ENCODE measurements around the gene SCAPER.

Gene SCAPER

DNA sequence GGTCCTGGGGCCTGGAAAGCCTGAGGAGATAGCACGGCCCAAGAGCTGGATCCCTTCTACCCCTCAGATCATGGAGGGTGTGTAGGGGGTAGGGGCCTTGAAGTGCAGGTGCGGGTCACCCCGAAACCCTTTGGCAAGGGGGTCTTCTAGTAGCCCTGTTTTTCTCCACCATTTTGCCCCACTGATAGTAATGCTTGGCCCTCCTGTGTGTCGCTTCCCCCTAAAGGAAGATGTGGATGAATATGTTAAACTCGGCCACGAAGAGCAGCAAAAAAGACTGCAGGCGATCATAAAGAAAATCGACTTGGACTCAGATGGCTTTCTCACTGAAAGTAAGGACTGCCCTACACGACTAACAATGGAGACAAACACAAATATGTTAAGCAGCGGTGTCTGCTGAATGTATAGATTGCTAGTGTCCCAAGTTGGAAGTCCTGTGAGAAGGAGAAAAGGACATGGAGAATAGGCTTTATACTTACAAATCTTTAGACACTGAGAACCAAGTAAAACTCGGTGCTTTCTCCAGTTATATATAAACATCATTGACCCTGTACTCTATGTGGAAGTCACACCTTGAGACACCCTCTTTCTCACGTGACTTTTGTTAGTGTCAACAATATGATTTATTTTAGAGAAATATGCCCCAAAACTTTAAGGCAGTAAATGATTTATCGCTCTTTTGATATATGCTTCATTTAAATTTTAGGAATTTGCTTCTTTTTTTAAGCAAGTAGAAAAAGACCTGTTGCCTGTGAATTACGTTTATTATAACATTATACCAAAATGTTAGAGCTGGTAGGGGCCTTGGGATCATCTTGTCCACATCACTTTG, 27.2 kb upstream of the SCAPER start:
- ChIA-PET POLR2A (interaction anchor here (0.9 to 3.5 kb wide), 7 partner anchors 16 to 47 kb away, joined by 3 to 39 read pairs (median 7); partner anchors contain the start of gene SCAPER), CTCF (no interaction called here)
- no peak for TF ChIP-seq CTBP1 (IDR thresholded peaks at IDR 0.05; ENCODE audit: borderline replicate concordance)
- no peak for TF ChIP-seq ZNF384 (IDR thresholded peaks at IDR 0.05)
- TF ChIP-seq L3MBTL2 (conservative IDR thresholded peaks at IDR 0.05): no peak
- TF ChIP-seq HDGF (IDR thresholded peaks at IDR 0.05; ENCODE audit: borderline replicate concordance): no peak
- TF ChIP-seq ARNT (IDR thresholded peaks at IDR 0.05): no peak
- TF ChIP-seq SUZ12 (IDR thresholded peaks at IDR 0.05): no peak
- TF ChIP-seq TARDBP (IDR thresholded peaks at IDR 0.05): no peak
- no peak for TF ChIP-seq FOXM1 (IDR thresholded peaks at IDR 0.05; ENCODE audit: borderline replicate concordance)
- TF ChIP-seq, protein P1, sequence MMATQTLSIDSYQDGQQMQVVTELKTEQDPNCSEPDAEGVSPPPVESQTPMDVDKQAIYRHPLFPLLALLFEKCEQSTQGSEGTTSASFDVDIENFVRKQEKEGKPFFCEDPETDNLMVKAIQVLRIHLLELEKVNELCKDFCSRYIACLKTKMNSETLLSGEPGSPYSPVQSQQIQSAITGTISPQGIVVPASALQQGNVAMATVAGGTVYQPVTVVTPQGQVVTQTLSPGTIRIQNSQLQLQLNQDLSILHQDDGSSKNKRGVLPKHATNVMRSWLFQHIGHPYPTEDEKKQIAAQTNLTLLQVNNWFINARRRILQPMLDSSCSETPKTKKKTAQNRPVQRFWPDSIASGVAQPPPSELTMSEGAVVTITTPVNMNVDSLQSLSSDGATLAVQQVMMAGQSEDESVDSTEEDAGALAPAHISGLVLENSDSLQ (IDR thresholded peaks at IDR 0.05): peak; percentile 74
- TF ChIP-seq ELF4 (IDR thresholded peaks at IDR 0.05): no peak
- TF ChIP-seq BHLHE40 (IDR thresholded peaks at IDR 0.05; ENCODE audit: borderline replicate concordance): 0 out of 2 replicates have a peak, but pooled peaks have one; percentile 18
- no peak for DNase-seq (ENCODE audit: extremely low spot score)

DNA sequence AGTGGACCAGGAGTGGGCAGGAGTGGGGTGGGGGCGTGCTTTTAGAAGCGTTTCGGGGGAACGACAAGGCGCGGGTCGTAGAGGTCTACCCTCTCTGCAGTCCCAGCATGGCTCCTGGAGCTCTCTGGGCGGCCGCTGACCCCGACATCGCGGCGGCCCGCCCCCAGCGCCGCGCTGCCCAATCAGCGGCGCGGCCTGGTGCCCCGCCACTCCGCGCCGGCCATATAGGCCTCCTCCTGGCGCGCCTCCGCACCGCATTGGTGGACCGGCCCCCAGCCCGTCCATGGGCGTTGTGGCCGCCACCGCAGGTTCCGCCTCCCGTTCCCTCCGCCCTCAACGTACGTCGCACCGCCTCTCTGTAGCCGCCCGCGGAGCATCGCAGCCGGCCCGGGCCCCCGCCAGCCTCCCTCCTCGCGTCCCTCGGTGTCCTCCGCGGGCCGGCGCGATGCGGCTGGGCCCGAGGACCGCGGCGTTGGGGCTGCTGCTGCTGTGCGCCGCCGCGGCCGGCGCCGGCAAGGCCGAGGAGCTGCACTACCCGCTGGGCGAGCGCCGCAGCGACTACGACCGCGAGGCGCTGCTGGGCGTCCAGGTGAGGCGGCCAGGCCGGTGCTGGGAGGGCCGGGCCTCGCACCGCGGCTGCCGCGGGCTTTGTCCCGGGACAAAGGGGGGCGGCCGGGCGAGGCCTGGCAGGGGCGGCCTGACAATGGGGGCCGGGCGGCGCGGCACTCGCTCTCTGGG, 26.4 kb upstream of the SCAPER start, which contains the start of gene RCN2:
Gene RCN2, plus strand, starts transcription at position 353 of the 738 bp plus-strand sequence. Its CDS starts 93 bp downstream, at position 446.
- TF ChIP-seq LEF1 (IDR thresholded peaks at IDR 0.05; ENCODE audit: borderline replicate concordance) (peak; percentile 78; the same call in 1 of the 2 replicates), HDGF (IDR thresholded peaks at IDR 0.05; ENCODE audit: borderline replicate concordance) (no peak), FOXK2 (IDR thresholded peaks at IDR 0.05) (no peak), ELF4 (IDR thresholded peaks at IDR 0.05) (no peak), NFRKB (IDR thresholded peaks at IDR 0.05) (no peak), FOXM1 (IDR thresholded peaks at IDR 0.05; ENCODE audit: borderline replicate concordance) (peak; percentile 49; the same call in 1 of the 2 replicates), ARNT (IDR thresholded peaks at IDR 0.05) (peak; percentile 50; the same call in 1 of the 2 replicates)
- TF ChIP-seq, protein P1 (IDR thresholded peaks at IDR 0.05): no peak
- DNase-seq (ENCODE audit: extremely low spot score): peak; percentile 96
- CTCF ChIA-PET: interaction anchor here (1.7 kb wide), 1 partner anchor 32 kb away, joined by 4 read pairs; no protein-coding TSS in a partner anchor
- POLR2A ChIA-PET: interaction anchor here (0.5 to 3.5 kb wide), 34 partner anchors 8 to 1188 kb away, joined by 3 to 39 read pairs (median 4); partner anchors contain the start of gene SCAPER

DNA sequence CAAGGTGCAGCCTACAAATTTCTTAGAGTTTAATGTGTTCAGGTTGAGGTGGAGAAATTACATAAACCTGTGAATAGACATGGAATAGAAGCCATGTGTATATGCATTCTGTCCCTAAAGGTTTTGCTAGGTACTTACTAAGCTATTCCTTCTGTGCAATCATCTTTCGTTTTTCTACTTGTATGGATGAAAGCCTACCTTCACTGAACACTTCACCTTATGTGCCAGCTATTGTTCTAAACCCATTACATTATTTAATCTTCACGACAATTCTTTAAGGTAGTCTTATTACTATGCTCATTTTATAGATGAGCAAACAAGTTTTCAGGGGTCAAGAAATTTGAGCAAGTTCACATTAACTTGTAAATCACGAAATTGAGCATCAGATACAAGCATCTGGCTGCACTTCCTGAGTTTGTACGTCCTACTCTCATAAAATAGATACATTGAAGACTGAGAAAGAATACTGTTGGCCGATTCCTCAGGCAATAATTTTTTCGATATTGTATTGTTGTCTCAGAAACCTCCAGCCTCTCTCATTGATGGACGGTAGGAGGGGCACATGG, 25.8 kb upstream of the SCAPER start:
- CTCF ChIA-PET: interaction anchor here (0.6 to 1.7 kb wide), 2 partner anchors 32 to 36 kb away, joined by 3 to 4 read pairs; no protein-coding TSS in a partner anchor
- TF ChIP-seq FOXK2 (IDR thresholded peaks at IDR 0.05) (no peak), CTBP1 (IDR thresholded peaks at IDR 0.05; ENCODE audit: borderline replicate concordance) (no peak), SP1 (IDR thresholded peaks at IDR 0.05) (no peak), ELF4 (IDR thresholded peaks at IDR 0.05) (no peak), FOXA1 (IDR thresholded peaks at IDR 0.05) (no peak), TARDBP (IDR thresholded peaks at IDR 0.05) (no peak)
- no peak for DNase-seq (ENCODE audit: extremely low spot score)
- POLR2A ChIA-PET: interaction anchor here (0.5 to 3.5 kb wide), 27 partner anchors 9 to 1187 kb away, joined by 3 to 39 read pairs (median 4); partner anchors contain the start of gene SCAPER

DNA sequence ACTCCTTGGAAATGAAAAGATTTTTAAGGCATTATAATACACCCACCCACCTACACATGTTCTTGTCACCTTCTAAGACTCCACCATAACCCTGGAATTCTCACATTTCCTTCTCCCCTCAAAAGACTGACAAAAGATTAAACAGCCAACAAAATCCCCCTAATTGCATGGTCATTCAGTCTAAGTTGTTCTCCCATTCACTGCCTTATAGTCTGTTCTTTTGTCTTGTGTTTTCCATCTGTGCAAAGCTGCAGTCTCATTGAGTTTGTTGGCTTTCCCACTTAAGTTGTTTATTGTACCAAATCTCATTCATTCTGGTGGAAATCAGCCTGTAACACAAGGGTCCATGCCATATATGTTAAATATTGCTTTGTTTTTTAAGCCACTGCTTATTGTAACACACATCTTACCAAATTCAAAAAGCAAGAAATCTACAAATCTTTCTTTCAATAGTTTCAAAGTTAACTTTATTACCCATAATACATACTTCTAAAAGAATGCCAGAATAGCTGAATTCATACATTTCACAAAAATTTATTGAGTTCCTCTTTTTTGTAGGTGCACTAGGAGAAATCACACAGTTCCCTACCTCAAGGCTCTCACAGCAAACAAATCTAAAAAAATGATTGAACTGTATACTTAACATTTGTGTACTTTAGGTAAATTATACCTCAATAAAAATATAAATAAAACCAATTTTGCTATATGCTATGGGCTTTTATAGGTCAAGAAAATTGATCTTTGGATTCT, 24.0 kb upstream of the SCAPER start:
- ChIA-PET CTCF (no interaction called here), POLR2A (interaction anchor here (3.5 kb wide), 1 partner anchor 23 kb away, joined by 39 read pairs; the partner anchor contains the start of gene SCAPER)
- no peak for DNase-seq (ENCODE audit: extremely low spot score)
- TF ChIP-seq FOXA1 (IDR thresholded peaks at IDR 0.05): no peak
- no peak for TF ChIP-seq BHLHE40 (IDR thresholded peaks at IDR 0.05; ENCODE audit: borderline replicate concordance)
- no peak for TF ChIP-seq CTBP1 (IDR thresholded peaks at IDR 0.05; ENCODE audit: borderline replicate concordance)
- TF ChIP-seq FOXK2 (IDR thresholded peaks at IDR 0.05): no peak
- no peak for TF ChIP-seq NFRKB (IDR thresholded peaks at IDR 0.05)
- TF ChIP-seq ZNF384 (IDR thresholded peaks at IDR 0.05): no peak
- TF ChIP-seq LEF1 (IDR thresholded peaks at IDR 0.05; ENCODE audit: borderline replicate concordance): no peak
- no peak for TF ChIP-seq FOXM1 (IDR thresholded peaks at IDR 0.05; ENCODE audit: borderline replicate concordance)
- TF ChIP-seq SUZ12 (IDR thresholded peaks at IDR 0.05): no peak
- TF ChIP-seq SP1 (IDR thresholded peaks at IDR 0.05): no peak
- no peak for TF ChIP-seq ELF4 (IDR thresholded peaks at IDR 0.05)
- TF ChIP-seq L3MBTL2 (conservative IDR thresholded peaks at IDR 0.05): no peak
- TF ChIP-seq ARNT (IDR thresholded peaks at IDR 0.05): no peak

DNA sequence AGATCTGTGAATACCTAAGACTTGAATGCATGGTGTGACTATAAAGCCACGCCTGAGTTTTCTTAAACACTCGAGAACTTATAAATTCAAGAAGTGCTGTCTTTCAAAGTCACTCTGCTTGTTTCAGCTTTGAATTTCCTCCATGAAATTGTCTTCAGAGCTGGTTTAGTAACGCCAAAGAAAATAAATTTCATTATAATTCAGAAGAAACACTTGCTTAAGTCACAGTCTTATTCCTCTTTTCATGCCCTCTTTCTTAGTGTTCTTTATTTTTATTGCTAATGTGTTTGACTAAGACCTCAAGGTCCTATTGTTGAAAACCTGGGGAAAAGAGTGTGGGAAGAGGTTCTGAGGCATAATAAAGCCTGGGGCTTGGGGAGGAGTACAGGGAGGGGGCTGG, 23.1 kb upstream of the SCAPER start:
- POLR2A ChIA-PET: no interaction called here
- CTCF ChIA-PET: no interaction called here
- TF ChIP-seq ZNF384 (IDR thresholded peaks at IDR 0.05) (no peak), FOXA1 (IDR thresholded peaks at IDR 0.05) (no peak), HDGF (IDR thresholded peaks at IDR 0.05; ENCODE audit: borderline replicate concordance) (no peak), CTBP1 (IDR thresholded peaks at IDR 0.05; ENCODE audit: borderline replicate concordance) (no peak), TARDBP (IDR thresholded peaks at IDR 0.05) (no peak), NFRKB (IDR thresholded peaks at IDR 0.05) (no peak), FOXM1 (IDR thresholded peaks at IDR 0.05; ENCODE audit: borderline replicate concordance) (no peak), SUZ12 (IDR thresholded peaks at IDR 0.05) (no peak), FOXK2 (IDR thresholded peaks at IDR 0.05) (no peak), BHLHE40 (IDR thresholded peaks at IDR 0.05; ENCODE audit: borderline replicate concordance) (no peak), LEF1 (IDR thresholded peaks at IDR 0.05; ENCODE audit: borderline replicate concordance) (no peak), ELF4 (IDR thresholded peaks at IDR 0.05) (no peak), SP1 (IDR thresholded peaks at IDR 0.05) (no peak)
- TF ChIP-seq, protein P1 (IDR thresholded peaks at IDR 0.05): no peak
- no peak for DNase-seq (ENCODE audit: extremely low spot score)

Data from HEK293T (cell line).